Measurements from ENCODE around the gene SETD7. TPM values are rescaled to one million over a fixed set of nuclear protein-coding genes. Genes with fewer than 3 reads are reported as not detected.
A peak's percentile ranks its signal among the peaks of the same experiment; 100 is the strongest.

SETD7 gene
- polyA plus RNA-seq, 3 donors = 14.1 to 16.8 (median 15.4) TPM

DNA sequence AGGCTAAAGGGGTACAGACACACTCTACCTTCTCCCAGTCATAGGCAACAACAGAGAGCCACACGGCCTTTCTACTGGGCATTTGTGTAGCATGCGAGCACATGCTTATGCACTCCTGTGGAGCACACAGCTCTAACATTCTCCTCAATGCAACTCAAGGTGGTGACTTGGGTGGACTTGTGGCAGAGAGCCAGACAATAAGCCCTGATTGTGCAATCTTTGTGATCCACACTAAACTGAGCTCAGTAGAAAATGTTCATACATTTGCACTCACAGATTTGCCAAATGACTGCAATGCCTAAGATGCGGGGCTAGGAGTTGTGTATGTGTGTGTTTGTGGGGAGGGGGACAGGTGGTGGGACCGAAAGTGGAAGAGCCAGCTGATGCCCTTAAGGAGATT lies 31.4 kb upstream of the SETD7 start:
- Histone ChIP-seq H2AFZ (ENCODE audit: insufficient read depth, low read depth, low read length, poor library complexity, severe bottlenecking) (no peak overlapping the region), H4K20me1 (ENCODE audit: insufficient read depth, low read length) (no peaks in the 10 kb centered on the region), H3K27me3 (ENCODE audit: control insufficient read depth in 2 of 2, insufficient read depth in 2 of 2, low read length in 2 of 2) (no peaks in the 10 kb centered on the region), H3K79me2 (ENCODE audit: insufficient read depth, low read length) (no peaks in the 10 kb centered on the region), H3K4me2 (replicated peaks; ENCODE audit: extremely low read depth, low read length, poor library complexity, severe bottlenecking) (no peak overlapping the region), H3K4me3 (replicated peaks in 1 of 3; ENCODE audit: low read depth in 2 of 3, low read length in 3 of 3) (no peak overlapping the region), H3K27ac (ENCODE audit: low read depth in 1 of 2, low read length in 2 of 2) (no peak overlapping the region), H3K9me3 (replicated peaks in 1 of 2; ENCODE audit: control insufficient read depth in 1 of 2, insufficient read depth in 1 of 2, low read length in 2 of 2) (no peaks in the 10 kb centered on the region), H3K36me3 (replicated peaks in 1 of 2; ENCODE audit: control insufficient read depth in 1 of 2, insufficient read depth in 2 of 2, low read length in 2 of 2) (no peaks in the 10 kb centered on the region), H3K4me1 (ENCODE audit: control insufficient read depth in 1 of 2, insufficient read depth in 2 of 2, low read length in 2 of 2) (no peaks in the 10 kb centered on the region), H3K9ac (ENCODE audit: insufficient read depth, low read length, poor library complexity, severe bottlenecking) (no peak overlapping the region)
- Mint-ChIP-seq H3K27ac (peak overlapping the region in 2 of 7 donors; percentile 15 to 26), H3K27me3 (ENCODE audit: low read depth in 3 of 3) (peaks cover 0 to 2% (median under 1%) of the 10 kb centered on the region in 3 donors), H3K4me3 (no peak overlapping the region), H3K36me3 (no peaks in the 10 kb centered on the region), H3K4me1 (no peaks in the 10 kb centered on the region), H3K9me3 (peaks cover 0 to 7% (median 0%) of the 10 kb centered on the region in 7 donors)
- intact Hi-C loops (cut with micrococcal nuclease) = no loop called here
- TF ChIP-seq, protein P1, sequence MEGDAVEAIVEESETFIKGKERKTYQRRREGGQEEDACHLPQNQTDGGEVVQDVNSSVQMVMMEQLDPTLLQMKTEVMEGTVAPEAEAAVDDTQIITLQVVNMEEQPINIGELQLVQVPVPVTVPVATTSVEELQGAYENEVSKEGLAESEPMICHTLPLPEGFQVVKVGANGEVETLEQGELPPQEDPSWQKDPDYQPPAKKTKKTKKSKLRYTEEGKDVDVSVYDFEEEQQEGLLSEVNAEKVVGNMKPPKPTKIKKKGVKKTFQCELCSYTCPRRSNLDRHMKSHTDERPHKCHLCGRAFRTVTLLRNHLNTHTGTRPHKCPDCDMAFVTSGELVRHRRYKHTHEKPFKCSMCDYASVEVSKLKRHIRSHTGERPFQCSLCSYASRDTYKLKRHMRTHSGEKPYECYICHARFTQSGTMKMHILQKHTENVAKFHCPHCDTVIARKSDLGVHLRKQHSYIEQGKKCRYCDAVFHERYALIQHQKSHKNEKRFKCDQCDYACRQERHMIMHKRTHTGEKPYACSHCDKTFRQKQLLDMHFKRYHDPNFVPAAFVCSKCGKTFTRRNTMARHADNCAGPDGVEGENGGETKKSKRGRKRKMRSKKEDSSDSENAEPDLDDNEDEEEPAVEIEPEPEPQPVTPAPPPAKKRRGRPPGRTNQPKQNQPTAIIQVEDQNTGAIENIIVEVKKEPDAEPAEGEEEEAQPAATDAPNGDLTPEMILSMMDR (IDR thresholded peaks at IDR 0.05) = no peak
- WGBS (ENCODE audit: insufficient coverage) = 100% methylated on average over 1 of the region's 4 CpGs
- no peak for DNase-seq

DNA sequence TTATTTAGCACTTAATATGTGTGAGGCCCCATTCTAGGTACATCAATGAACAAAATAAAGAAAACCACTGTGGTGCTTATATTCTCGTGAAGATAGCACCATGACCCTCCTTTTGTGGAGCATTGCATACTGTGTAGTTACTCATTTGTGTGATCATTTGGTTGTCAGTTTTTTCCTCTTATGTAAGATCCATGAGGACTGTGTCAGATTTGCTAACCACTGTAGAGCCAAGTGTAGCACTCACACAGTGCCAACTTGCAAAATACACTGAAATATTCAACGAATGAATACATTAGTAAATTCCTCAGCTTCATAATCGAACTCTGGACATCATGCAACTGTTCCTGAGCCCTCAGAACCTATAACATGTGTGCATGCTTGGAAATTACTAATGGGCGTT lies 29.5 kb upstream of the SETD7 start:
- Histone ChIP-seq H2AFZ (ENCODE audit: insufficient read depth, low read depth, low read length, poor library complexity, severe bottlenecking) (no peak overlapping the region), H3K4me2 (replicated peaks; ENCODE audit: extremely low read depth, low read length, poor library complexity, severe bottlenecking) (no peak overlapping the region), H3K27ac (ENCODE audit: low read depth in 1 of 2, low read length in 2 of 2) (no peak overlapping the region), H3K36me3 (replicated peaks in 1 of 2; ENCODE audit: control insufficient read depth in 1 of 2, insufficient read depth in 2 of 2, low read length in 2 of 2) (no peaks in the 10 kb centered on the region), H3K79me2 (ENCODE audit: insufficient read depth, low read length) (no peaks in the 10 kb centered on the region), H4K20me1 (ENCODE audit: insufficient read depth, low read length) (no peaks in the 10 kb centered on the region), H3K9ac (ENCODE audit: insufficient read depth, low read length, poor library complexity, severe bottlenecking) (no peak overlapping the region), H3K9me3 (replicated peaks in 1 of 2; ENCODE audit: control insufficient read depth in 1 of 2, insufficient read depth in 1 of 2, low read length in 2 of 2) (no peaks in the 10 kb centered on the region), H3K27me3 (ENCODE audit: control insufficient read depth in 2 of 2, insufficient read depth in 2 of 2, low read length in 2 of 2) (no peaks in the 10 kb centered on the region), H3K4me1 (ENCODE audit: control insufficient read depth in 1 of 2, insufficient read depth in 2 of 2, low read length in 2 of 2) (no peaks in the 10 kb centered on the region), H3K4me3 (replicated peaks in 1 of 3; ENCODE audit: low read depth in 2 of 3, low read length in 3 of 3) (no peak overlapping the region)
- DNase-seq = no peak
- 90% methylated on average over 2 of the region's 4 CpGs for WGBS (ENCODE audit: insufficient coverage)
- Mint-ChIP-seq H3K9me3 (peaks cover 0 to 7% (median 0%) of the 10 kb centered on the region in 7 donors), H3K36me3 (no peaks in the 10 kb centered on the region), H3K27ac (no peak overlapping the region), H3K4me3 (no peak overlapping the region), H3K27me3 (ENCODE audit: low read depth in 3 of 3) (peaks cover 0 to 2% (median 0%) of the 10 kb centered on the region in 3 donors), H3K4me1 (no peaks in the 10 kb centered on the region)
- TF ChIP-seq, protein P1 (IDR thresholded peaks at IDR 0.05) = no peak
- intact Hi-C loops (cut with micrococcal nuclease) = no loop called here

Measured in CD14-positive monocyte (primary cell).